Measurements from ENCODE around the gene MSX1.
"Not testable (repeated sequence)": the region's sequence is repeated elsewhere in the genome, so short reads cannot be mapped to it uniquely, and the experiment has no call there.

MSX1 gene

DNA sequence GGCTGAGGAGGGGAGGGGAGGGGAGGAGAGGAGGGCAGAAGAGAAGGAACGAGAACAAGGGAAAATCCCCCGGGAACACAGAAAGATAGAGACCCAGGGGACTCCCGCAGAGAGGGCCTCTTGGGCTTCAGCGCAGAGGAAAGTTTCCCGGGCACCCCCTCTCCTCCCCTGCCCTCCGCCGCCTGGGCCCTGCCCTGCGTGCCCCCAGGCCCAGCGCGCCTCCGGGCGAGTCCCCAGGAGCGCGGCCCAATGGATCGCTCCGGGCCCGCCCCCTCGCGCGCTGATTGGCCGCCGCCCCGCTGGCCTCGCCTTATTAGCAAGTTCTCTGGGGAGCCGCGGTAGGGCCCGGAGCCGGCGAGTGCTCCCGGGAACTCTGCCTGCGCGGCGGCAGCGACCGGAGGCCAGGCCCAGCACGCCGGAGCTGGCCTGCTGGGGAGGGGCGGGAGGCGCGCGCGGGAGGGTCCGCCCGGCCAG is at the start of gene MSX1:
Gene MSX1 (plus strand): TSS at position 341 of the 474 bp plus-strand sequence. CDS start 235 bp downstream, outside the sequence.
- peak within 1 kb of the TSS; percentile 22; the same call in 1 of the 2 replicates for H3K4me3 ChIP-seq (ENCODE audit: low read length)
- DNase-seq (ENCODE audit: low read depth, low spot score): peak; percentile 85
- H3K27me3 ChIP-seq (ENCODE audit: control insufficient read depth, insufficient read depth, low read length): peaks cover 90% of the 10 kb centered on the region
- H3K4me1 ChIP-seq (ENCODE audit: control insufficient read depth, insufficient read depth, low read length): no peaks in the 10 kb centered on the region; the same call in 1 of the 2 replicates
- no peaks in the 10 kb centered on the region for H3K36me3 ChIP-seq (ENCODE audit: control insufficient read depth, insufficient read depth, low read length)
- H3K9me3 ChIP-seq (ENCODE audit: control insufficient read depth, insufficient read depth, low read length): no peaks in the 10 kb centered on the region
- no peak within 1 kb of the TSS for H3K27ac ChIP-seq (ENCODE audit: low read length)
- no CpG with 5 or more reads among the region's 44 CpGs for WGBS (ENCODE audit: insufficient coverage, insufficient read length)

DNA sequence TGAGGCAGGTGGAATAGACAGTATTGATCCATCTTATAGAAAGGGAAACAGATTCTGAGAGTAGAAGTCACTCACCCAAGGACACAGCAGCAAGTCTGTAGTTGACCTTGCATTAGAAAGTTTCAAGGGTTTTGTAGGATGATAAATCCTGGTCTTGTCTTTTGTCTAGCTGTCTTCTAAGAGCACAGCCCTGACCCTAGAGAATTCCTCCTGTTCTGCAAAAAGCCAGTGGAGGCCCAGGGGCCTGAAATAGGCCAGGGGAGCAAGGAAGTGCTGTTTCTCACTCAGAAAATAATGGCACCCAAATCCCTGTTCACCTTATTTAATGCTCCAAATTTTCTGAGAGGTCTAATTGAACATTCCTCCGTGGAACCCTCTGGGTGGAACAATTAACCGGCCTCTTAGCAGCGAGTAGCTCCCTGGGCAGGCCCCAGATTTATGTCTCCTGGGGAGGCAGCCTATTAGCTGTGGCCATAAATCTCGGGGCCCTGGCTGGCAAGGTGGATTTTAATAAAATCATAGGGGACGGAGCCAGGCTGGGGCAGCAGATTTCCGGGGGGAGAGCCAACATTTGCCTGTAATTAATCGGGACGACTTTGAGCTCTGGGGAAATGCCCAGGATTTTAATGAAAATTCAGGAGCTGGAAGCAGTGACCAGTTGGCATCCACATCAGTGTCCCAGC is 49.2 kb upstream of the MSX1 start:
- Histone ChIP-seq H3K27ac (ENCODE audit: low read length) (no peak overlapping the region), H3K4me1 (ENCODE audit: control insufficient read depth, insufficient read depth, low read length) (peaks cover 1% of the 10 kb centered on the region; the same call in 1 of the 2 replicates), H3K36me3 (ENCODE audit: control insufficient read depth, insufficient read depth, low read length) (no peaks in the 10 kb centered on the region), H3K4me3 (ENCODE audit: low read length) (no peak overlapping the region), H3K27me3 (ENCODE audit: control insufficient read depth, insufficient read depth, low read length) (no peaks in the 10 kb centered on the region), H3K9me3 (ENCODE audit: control insufficient read depth, insufficient read depth, low read length) (no peaks in the 10 kb centered on the region)
- DNase-seq (ENCODE audit: low read depth, low spot score): no peak
- WGBS (ENCODE audit: insufficient coverage, insufficient read length): no CpG with 5 or more reads among the region's 8 CpGs

GRCh38 chr4:4810778-4811177 is 48.7 kb upstream of the MSX1 start:
- Histone ChIP-seq H3K4me3 (ENCODE audit: low read length) (no peak overlapping the region), H3K9me3 (ENCODE audit: control insufficient read depth, insufficient read depth, low read length) (no peaks in the 10 kb centered on the region), H3K4me1 (ENCODE audit: control insufficient read depth, insufficient read depth, low read length) (peaks cover 1% of the 10 kb centered on the region; the same call in 1 of the 2 replicates), H3K27ac (ENCODE audit: low read length) (no peak overlapping the region), H3K36me3 (ENCODE audit: control insufficient read depth, insufficient read depth, low read length) (no peaks in the 10 kb centered on the region), H3K27me3 (ENCODE audit: control insufficient read depth, insufficient read depth, low read length) (no peaks in the 10 kb centered on the region)
- DNase-seq (ENCODE audit: low read depth, low spot score): no peak

- Histone ChIP-seq H3K27me3 (ENCODE audit: control insufficient read depth, insufficient read depth, low read length) (no peaks in the 10 kb centered on the region), H3K4me3 (ENCODE audit: low read length) (no peak overlapping the region), H3K9me3 (ENCODE audit: control insufficient read depth, insufficient read depth, low read length) (no peaks in the 10 kb centered on the region), H3K27ac (ENCODE audit: low read length) (no peak overlapping the region), H3K36me3 (ENCODE audit: control insufficient read depth, insufficient read depth, low read length) (no peaks in the 10 kb centered on the region), H3K4me1 (ENCODE audit: control insufficient read depth, insufficient read depth, low read length) (peaks cover 1% of the 10 kb centered on the region; the same call in 1 of the 2 replicates)
- no CpG with 5 or more reads among the region's 4 CpGs for WGBS (ENCODE audit: insufficient coverage, insufficient read length)
- DNase-seq (ENCODE audit: low read depth, low spot score): no peak
These were observed 47.2 kb upstream of the MSX1 start for GRCh38 chr4:4812145-4812794.

- no CpG with 5 or more reads among the region's 17 CpGs for WGBS (ENCODE audit: insufficient coverage, insufficient read length)
- Histone ChIP-seq H3K4me3 (ENCODE audit: low read length) (no peak overlapping the region), H3K27me3 (ENCODE audit: control insufficient read depth, insufficient read depth, low read length) (no peaks in the 10 kb centered on the region), H3K9me3 (ENCODE audit: control insufficient read depth, insufficient read depth, low read length) (no peaks in the 10 kb centered on the region), H3K36me3 (ENCODE audit: control insufficient read depth, insufficient read depth, low read length) (no peaks in the 10 kb centered on the region), H3K27ac (ENCODE audit: low read length) (no peak overlapping the region), H3K4me1 (ENCODE audit: control insufficient read depth, insufficient read depth, low read length) (no peaks in the 10 kb centered on the region)
- DNase-seq (ENCODE audit: low read depth, low spot score): no peak
These were observed 40.9 kb upstream of the MSX1 start for GRCh38 chr4:4818415-4819212.

DNA sequence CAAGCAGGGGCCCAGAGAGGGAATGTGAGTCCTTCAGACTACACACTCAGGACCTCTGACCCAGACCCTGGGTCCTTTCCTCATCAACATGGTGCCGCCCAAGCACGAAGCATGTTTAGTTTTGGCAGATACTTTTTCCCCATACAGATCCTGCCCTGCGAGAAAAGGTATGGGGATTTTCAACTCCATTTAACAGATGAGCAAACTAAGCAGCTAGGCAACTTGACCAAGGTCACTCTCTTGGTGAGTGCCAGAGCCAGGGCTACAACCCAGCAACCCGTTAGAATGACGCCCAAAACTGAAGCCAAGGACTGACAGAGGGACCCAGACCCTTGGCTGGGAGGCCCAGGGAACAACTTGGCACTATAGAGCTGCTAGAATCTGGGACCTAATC is 40.3 kb upstream of the MSX1 start:
- no CpG with 5 or more reads among the region's 5 CpGs for WGBS (ENCODE audit: insufficient coverage, insufficient read length)
- H3K4me3 ChIP-seq (ENCODE audit: low read length): no peak overlapping the region
- no peaks in the 10 kb centered on the region for H3K27me3 ChIP-seq (ENCODE audit: control insufficient read depth, insufficient read depth, low read length)
- H3K36me3 ChIP-seq (ENCODE audit: control insufficient read depth, insufficient read depth, low read length): no peaks in the 10 kb centered on the region
- H3K4me1 ChIP-seq (ENCODE audit: control insufficient read depth, insufficient read depth, low read length): no peaks in the 10 kb centered on the region
- H3K27ac ChIP-seq (ENCODE audit: low read length): no peak overlapping the region
- DNase-seq (ENCODE audit: low read depth, low spot score): no peak
- no peaks in the 10 kb centered on the region for H3K9me3 ChIP-seq (ENCODE audit: control insufficient read depth, insufficient read depth, low read length)

DNA sequence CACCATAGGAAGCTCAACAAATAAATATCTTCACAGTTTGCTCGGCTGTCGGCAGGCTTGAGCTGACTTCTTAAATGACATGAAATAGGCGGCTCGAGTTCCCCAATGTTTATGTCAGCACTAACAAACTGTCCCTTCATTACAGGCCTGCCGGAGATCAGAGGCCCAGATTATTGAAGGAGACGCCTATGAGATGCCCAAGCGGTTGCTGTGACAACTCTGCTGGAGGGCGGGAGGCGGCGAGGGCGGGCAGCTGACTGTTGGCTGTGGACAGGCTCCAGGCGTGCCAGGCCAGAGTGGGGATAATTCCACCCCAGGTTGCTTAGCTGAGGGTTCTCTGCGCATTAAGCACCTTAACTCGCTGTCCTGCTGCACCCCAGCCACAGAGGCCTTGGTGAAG is 39.2 kb upstream of the MSX1 start:
- no peaks in the 10 kb centered on the region for H3K36me3 ChIP-seq (ENCODE audit: control insufficient read depth, insufficient read depth, low read length)
- no peaks in the 10 kb centered on the region for H3K27me3 ChIP-seq (ENCODE audit: control insufficient read depth, insufficient read depth, low read length)
- H3K4me3 ChIP-seq (ENCODE audit: low read length): no peak overlapping the region
- WGBS (ENCODE audit: insufficient coverage, insufficient read length): no CpG with 5 or more reads among the region's 14 CpGs
- H3K27ac ChIP-seq (ENCODE audit: low read length): no peak overlapping the region
- no peak for DNase-seq (ENCODE audit: low read depth, low spot score)
- no peaks in the 10 kb centered on the region for H3K4me1 ChIP-seq (ENCODE audit: control insufficient read depth, insufficient read depth, low read length)
- H3K9me3 ChIP-seq (ENCODE audit: control insufficient read depth, insufficient read depth, low read length): no peaks in the 10 kb centered on the region

DNA sequence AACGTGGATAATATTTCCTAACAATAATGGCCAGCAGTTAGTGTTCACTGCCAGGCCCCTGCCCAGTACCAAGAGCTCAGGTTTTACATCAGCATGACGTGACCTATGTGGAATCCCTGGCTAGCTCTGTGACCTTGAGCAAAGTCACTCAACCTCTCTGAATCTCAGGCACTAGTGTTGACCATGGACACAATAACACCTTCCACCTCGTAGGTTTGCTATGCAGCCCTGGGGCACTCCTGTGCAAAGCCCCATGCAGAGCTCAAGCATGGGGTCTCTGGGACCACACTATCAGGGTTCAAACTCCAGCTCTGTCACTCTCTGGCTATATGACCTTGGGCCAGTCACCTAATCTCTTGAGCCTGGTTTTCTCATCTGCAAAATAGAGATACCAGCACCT is 38.7 kb upstream of the MSX1 start:
- H3K4me1 ChIP-seq (ENCODE audit: control insufficient read depth, insufficient read depth, low read length): no peaks in the 10 kb centered on the region
- no CpG with 5 or more reads among the region's 3 CpGs for WGBS (ENCODE audit: insufficient coverage, insufficient read length)
- H3K4me3 ChIP-seq (ENCODE audit: low read length): no peak overlapping the region
- no peak for DNase-seq (ENCODE audit: low read depth, low spot score)
- no peaks in the 10 kb centered on the region for H3K36me3 ChIP-seq (ENCODE audit: control insufficient read depth, insufficient read depth, low read length)
- no peak overlapping the region for H3K27ac ChIP-seq (ENCODE audit: low read length)
- H3K9me3 ChIP-seq (ENCODE audit: control insufficient read depth, insufficient read depth, low read length): no peaks in the 10 kb centered on the region
- no peaks in the 10 kb centered on the region for H3K27me3 ChIP-seq (ENCODE audit: control insufficient read depth, insufficient read depth, low read length)

GRCh38 chr4:4821577-4821976 is 37.9 kb upstream of the MSX1 start:
- no peaks in the 10 kb centered on the region for H3K4me1 ChIP-seq (ENCODE audit: control insufficient read depth, insufficient read depth, low read length)
- no peaks in the 10 kb centered on the region for H3K27me3 ChIP-seq (ENCODE audit: control insufficient read depth, insufficient read depth, low read length)
- no peaks in the 10 kb centered on the region for H3K9me3 ChIP-seq (ENCODE audit: control insufficient read depth, insufficient read depth, low read length)
- no peaks in the 10 kb centered on the region for H3K36me3 ChIP-seq (ENCODE audit: control insufficient read depth, insufficient read depth, low read length)
- no peak overlapping the region for H3K27ac ChIP-seq (ENCODE audit: low read length)
- DNase-seq (ENCODE audit: low read depth, low spot score): no peak
- H3K4me3 ChIP-seq (ENCODE audit: low read length): no peak overlapping the region

DNA sequence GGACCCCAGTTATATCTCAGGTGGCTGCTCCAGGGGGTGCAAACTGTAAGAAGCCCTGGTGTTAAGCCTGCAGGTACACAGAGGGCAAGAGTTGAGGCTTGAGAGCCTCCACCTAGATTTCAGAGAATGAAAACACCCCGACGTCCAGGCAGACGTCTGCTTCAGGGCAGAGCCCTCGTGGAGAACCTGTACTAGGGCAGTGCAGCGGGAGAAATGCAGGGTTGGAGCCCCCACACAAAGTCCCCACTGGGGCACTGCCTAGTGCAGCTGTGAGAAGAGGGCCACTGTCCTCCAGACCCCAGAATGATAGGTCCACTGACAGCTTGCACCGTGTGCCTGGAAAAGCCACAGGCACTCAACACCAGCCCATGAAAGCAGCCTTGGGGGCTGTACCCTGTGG is 37.2 kb upstream of the MSX1 start:
- H3K27me3 ChIP-seq (ENCODE audit: control insufficient read depth, insufficient read depth, low read length); H3K36me3 ChIP-seq (ENCODE audit: control insufficient read depth, insufficient read depth, low read length); H3K27ac ChIP-seq (ENCODE audit: low read length); H3K9me3 ChIP-seq (ENCODE audit: control insufficient read depth, insufficient read depth, low read length); H3K4me3 ChIP-seq (ENCODE audit: low read length); H3K4me1 ChIP-seq (ENCODE audit: control insufficient read depth, insufficient read depth, low read length); DNase-seq (ENCODE audit: low read depth, low spot score): not testable (repeated sequence)
- no CpG with 5 or more reads among the region's 6 CpGs for WGBS (ENCODE audit: insufficient coverage, insufficient read length)

Measured in iPS DF 6.9 (cell line).